Astrocyte of the spinal cord (primary cell): ENCODE results near the gene CREB5.

ENCODE experiments used
- DNase-seq: peaks from one replicate; pipeline ENCODE4 v3.0.0; 2011; ENCODE audit warnings: low read depth, low spot score
- H3K4me3 ChIP-seq: 2 replicates; pipeline ENCODE4 v1.5.1; 2011; ENCODE audit warnings: low read depth, mild to moderate bottlenecking, low read length, moderate library complexity
- in situ Hi-C: cut with HindIII; loops from 2 replicates; pipeline ENCODE4 v1.10.0; 2017; ENCODE audit warnings: low sequenced_read_pairs
- TF ChIP-seq, protein P1 (sequence below): IDR thresholded peaks from 2 replicates; pipeline ENCODE4 v1.5.1; 2012; ENCODE audit warnings: low read depth, mild to moderate bottlenecking, low read length, inconsistent platforms

The CREB5 gene

GRCh38 chr7:28425496-28425895, 13.2 kb downstream of the CREB5 start:
- in situ Hi-C loops: no loop called here
- no peak for DNase-seq
- H3K4me3 ChIP-seq: no peak overlapping the region
- TF ChIP-seq, protein P1, sequence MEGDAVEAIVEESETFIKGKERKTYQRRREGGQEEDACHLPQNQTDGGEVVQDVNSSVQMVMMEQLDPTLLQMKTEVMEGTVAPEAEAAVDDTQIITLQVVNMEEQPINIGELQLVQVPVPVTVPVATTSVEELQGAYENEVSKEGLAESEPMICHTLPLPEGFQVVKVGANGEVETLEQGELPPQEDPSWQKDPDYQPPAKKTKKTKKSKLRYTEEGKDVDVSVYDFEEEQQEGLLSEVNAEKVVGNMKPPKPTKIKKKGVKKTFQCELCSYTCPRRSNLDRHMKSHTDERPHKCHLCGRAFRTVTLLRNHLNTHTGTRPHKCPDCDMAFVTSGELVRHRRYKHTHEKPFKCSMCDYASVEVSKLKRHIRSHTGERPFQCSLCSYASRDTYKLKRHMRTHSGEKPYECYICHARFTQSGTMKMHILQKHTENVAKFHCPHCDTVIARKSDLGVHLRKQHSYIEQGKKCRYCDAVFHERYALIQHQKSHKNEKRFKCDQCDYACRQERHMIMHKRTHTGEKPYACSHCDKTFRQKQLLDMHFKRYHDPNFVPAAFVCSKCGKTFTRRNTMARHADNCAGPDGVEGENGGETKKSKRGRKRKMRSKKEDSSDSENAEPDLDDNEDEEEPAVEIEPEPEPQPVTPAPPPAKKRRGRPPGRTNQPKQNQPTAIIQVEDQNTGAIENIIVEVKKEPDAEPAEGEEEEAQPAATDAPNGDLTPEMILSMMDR: no peak

DNA sequence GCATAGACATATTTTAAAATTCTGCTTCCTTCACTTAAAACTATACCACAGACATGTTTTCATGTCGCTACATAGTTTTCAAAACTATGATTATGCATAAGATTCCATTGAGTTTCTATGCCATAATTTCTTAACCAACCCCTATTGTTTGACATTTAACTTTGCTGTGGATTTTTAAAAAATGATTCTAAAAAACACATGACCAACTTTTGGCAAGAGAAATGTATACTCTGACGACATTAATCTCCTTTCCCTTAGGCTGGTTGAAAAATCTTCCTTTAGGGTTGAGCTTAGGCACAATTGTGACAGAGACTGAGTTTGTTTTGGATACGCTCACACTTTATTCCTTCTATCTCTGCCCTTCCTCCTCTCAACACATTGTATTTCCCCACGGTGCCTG, 14.9 kb downstream of the CREB5 start:
- in situ Hi-C loops: no loop called here
- TF ChIP-seq, protein P1: no peak
- DNase-seq: no peak
- H3K4me3 ChIP-seq: no peak overlapping the region

DNA sequence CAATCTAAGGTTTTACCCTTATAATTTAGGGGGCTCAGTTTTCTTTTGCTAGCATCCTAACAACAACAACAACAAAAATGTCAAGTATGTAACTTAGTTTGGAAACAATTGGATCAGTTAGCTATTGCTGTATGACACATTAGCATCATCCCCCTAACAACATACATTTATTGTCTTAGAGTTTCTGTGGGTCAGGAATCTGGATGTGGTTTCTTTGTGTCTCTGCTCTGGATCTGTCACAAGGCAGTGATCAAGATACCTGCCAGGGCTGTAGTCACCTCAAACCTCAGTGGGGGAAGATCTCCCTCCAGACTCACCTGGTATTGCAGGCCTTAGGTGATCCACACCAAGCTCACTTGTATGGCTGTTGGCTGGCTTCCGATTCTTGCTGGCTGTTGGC, 18.3 kb downstream of the CREB5 start:
- no peak overlapping the region for H3K4me3 ChIP-seq
- DNase-seq: no peak
- TF ChIP-seq, protein P1: no peak
- in situ Hi-C loops: no loop called here

- no peak for DNase-seq
- TF ChIP-seq, protein P1: no peak
- in situ Hi-C loops: no loop called here
- H3K4me3 ChIP-seq: no peak overlapping the region
Observed at GRCh38 chr7:28432105-28432504, 19.8 kb downstream of the CREB5 start.

DNA sequence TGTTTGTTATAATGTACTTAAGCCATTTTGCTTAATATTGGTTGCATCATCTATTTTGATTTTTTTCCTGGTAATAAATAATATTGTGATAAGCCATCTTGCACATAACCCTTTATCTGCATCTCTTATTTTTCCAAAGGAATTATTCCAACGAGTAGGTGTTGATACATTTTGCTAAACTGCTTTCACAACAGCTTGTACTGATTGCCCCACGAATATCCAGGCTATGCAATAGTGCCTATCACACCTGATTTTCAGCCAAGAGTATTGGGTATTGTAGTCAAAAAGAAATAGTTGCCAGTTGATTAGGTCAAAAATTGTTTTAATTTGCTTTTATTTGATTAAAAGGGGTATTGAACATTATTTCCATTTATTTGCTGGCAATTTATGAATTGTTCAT, 20.7 kb downstream of the CREB5 start:
- TF ChIP-seq, protein P1: no peak
- H3K4me3 ChIP-seq: no peak overlapping the region
- in situ Hi-C loops: no loop called here
- DNase-seq: no peak

DNA sequence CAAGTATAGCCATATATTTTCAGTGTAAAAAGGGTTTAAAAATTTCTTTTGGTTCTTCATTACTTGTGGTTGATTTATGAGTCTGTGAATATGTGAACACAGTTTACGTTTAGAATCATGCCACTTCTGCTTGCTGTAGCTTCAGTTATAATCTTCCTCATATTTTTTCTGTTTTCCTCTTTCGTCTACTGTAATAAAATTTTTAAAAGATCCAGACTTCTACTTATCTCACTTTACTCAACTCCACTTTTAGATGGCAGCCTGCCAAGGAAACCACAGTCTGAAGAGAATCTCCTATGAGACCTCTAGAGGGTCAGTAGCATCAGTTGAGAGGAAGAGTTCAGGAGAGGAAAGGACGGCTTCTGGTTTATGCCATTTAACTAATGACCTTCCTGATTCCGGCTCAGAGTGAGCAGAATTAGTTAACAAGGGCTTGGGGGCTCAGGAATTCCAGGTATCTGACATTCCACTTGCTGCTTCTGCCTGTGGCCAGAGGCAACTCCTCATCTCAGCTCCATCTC, 21.4 kb downstream of the CREB5 start:
- TF ChIP-seq, protein P1: no peak
- in situ Hi-C loops: no loop called here
- no peak overlapping the region for H3K4me3 ChIP-seq
- peak; percentile 43 for DNase-seq

- no peak for DNase-seq
- TF ChIP-seq, protein P1: no peak
- in situ Hi-C loops: no loop called here
- H3K4me3 ChIP-seq: no peak overlapping the region
Observed at GRCh38 chr7:28434510-28434909, 22.2 kb downstream of the CREB5 start.
